ENCODE measurements around the gene AKT1S1.

DNA sequence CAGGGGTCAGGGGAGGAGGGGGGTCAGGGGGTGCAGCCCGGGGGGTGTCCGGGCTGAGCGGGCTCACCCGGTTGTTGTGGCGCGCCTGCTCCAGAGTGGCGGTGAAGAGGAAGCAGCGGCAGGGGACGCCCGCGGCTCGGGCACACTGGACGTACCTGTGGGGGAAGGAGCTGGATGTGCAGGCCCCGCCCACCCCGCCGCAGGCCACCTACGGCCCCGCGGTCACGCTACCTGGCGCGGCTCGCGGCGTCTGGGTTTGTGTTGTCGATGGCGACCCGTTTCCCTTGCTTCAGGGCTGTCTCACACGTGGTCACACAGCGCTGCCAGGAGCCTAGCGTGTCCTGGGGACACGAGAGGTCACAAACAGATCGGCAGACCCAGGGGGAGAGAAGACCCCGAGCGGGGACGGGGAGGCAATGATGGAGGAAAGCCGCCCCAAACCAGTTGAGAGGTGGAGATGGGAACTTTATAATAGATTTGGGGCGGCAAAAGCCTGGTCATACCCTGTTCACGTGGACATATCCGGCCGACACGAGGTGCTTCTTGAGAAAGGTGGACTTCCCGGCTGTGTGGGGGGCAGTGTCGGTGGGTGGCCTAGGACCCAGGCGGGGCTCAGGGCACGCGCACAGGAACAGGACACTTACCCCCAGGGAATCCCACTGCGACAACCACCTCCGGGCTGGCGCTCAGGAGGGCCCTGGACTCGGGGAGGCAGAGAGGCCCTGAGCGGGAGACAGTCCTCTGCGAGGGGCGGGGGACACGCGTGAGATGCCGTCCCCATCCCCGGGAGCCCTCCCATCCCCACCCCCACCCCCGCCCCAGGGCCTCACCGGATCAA, 15.4 kb downstream of the AKT1S1 start:
- no peak for TF ChIP-seq CTCF (conservative IDR thresholded peaks at IDR 0.05; ENCODE audit: low read depth, low read length)
- no peak for TF ChIP-seq EZH2 (IDR thresholded peaks at IDR 0.05; ENCODE audit: low read length, unreplicated experiment)
- TF ChIP-seq EZH2phosphoT487 (IDR thresholded peaks at IDR 0.05; ENCODE audit: borderline replicate concordance, low read length), result no peak

All from PC-3 (cell line).